ELR (cell line): ENCODE data around the gene HABP2.

ENCODE experiments used
- DNase-seq: peaks from one replicate; pipeline ENCODE4 v3.0.0-alpha.2; 2015; ENCODE audit warnings: low read depth

Gene HABP2

DNA sequence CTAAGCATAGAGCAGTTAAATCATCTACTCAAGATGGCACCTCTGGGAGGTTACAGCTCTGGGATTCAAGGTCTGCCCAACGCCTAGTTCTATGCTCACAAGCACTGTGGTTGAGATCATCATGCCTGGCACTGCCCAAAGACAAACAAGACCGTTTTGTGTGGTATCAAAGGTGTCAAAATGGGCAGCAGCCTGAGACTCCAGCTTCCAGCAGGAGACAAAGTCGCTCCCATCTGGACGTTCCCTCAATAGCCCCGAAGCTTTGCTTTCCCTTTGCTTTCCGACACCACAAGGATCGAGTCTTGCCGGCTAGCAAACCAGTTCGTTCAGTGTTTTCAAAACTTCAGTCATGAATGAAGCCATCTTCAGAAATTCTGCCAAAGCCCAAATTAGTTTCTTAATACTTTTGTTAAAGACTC lies 5.1 kb downstream of the HABP2 start:
- no peak for DNase-seq

DNA sequence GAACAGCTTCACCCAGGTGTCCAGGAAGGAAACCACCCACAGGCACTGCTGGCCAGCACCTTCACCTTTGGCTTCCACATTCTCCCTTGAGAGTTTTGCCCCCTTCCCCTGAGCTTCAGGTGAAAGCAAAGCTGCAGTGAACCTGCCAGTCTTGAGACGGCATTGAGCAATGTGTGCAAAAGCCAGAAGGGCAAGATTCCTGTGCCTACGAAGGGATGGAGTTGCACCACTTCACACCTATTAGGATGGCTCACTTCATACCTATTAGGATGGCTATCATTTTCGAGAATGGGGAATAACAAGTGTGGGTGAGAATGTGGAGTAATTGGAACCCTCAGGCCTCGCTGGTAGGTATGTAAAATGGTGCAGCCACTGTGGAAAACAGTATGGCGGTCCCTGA lies 7.2 kb downstream of the HABP2 start:
- no peak for DNase-seq

DNA sequence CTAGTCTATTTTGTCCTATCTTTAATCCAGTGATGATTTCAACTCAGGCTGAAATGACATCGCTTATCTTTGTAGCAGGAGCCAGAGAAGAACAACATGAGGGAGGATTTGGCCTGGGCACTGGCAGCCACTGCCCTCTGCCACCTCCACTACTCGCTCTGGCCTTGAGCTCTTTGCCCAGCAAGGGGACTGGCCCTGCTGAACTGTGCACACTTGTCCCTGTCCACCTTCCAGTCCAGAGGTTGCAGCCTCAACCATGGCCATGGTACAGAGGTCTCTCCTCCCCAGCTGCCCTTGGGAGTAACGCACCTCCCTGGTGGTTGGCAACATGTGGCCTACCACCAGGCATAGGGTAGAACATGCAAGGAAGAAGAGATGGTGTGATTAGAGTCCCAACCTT lies 8.4 kb downstream of the HABP2 start:
- no peak for DNase-seq

DNA sequence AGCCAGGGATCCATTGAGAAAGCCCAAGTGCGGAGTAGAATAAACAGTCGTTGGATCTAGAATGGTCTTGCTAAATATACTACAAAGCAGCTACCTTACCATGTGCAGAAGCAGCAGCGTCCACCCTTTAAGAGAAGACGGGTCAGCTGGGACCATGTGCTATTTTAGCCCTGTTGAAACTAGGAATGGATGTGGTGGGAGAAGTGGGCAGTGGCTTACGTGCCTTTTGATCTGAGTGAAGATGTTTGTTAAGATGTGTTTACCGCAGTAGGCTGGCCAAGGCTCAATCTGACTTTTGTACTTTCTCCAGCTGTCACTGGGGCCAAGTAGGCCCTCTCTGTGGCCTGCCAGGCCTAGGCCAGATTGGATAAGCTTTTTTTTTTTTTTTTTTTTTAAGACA lies 9.2 kb downstream of the HABP2 start:
- DNase-seq: no peak

DNA sequence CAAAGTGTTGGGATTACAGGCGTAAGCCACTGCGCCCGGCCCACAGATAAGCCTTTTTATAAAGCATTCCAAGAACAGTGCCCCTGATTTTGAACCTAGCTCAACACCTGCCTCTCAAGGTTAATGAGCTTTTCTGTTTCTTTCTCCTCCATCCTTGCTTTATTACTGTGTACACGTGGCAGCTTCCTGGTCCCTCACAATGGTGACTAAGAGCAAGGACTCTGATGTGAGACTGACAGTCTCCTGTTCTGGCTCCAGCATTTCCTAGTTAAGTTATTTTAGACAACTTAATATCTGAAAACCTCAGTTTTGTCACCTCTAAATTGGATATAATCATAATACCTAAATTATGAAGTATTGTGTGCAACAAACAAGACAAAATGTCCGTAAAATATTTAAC lies 9.9 kb downstream of the HABP2 start:
- DNase-seq: no peak

DNA sequence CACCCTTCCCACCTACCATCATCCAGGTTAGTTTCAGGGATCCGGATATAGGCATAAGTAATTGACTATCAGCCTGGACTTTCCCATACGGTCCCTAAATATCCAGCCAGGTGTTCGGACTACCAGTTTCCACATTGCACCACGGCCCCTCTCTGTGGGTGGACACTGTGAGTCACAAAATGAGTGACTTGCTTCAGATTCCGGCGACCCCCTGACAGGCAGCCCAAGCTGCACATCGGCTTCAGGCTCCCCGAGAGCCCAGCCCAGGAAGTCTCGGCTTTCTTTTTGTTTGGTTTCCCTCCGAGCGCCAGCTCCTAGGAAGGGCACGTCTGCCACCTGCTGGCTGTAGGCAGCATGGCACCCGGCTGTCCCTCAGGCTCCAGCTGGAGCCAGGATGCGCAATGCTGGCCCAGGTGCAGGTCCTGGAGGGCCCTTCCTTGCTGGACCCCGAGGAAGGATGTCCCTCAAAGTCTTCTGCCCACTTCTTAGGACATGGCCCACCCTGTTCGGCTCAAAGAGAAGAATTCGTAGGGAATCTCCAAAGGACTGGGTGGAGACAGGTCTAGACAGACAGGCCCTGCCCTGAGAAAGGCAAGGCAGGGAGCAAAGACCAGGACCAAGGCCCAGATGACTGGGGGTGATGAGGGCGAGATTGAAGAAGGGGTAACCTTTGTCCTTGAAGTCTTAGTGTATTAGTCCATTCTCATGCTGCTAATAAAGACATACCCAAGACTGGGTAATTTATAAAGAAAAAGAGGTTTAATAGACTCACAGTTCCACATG lies 10.6 kb downstream of the HABP2 start:
- DNase-seq: peak; percentile 76

DNA sequence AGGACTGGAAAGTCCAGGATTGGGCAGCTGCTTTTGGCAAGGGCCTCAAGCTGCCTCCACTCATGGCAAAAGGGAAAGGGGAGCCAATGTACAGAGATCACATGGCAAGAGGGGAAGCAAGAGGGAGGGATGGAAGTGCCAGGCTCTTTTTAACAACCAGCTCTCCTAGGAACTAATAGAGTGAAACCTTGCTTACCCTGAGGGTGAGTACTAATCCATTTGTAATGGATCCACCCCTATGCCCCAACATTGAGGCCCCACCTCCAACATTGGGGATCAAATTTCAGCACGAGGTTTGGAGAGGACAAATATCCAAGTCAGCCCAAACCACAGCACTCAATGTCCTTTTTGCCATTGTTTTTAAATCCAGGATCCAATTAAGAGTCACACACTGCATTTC lies 12.5 kb downstream of the HABP2 start:
- DNase-seq: no peak

DNA sequence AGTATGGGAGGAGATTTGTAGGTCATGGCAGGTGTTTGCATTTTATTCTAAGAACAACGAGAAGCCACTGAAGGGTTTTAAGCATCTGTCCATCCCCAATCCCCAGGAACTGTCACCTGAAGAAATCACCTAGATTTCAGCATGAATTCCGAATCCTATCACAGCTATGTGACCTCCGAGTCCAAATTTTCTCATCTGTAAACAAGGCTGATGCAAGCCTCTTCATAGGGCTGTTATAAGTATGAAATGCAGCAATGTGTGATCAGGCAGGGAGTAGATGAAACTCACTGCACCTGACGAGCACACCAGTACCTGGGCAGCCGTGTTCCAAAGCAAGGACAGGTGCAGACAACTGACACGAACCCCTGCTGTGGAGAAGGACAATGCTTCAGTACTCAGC lies 14.0 kb downstream of the HABP2 start:
- DNase-seq: no peak

DNA sequence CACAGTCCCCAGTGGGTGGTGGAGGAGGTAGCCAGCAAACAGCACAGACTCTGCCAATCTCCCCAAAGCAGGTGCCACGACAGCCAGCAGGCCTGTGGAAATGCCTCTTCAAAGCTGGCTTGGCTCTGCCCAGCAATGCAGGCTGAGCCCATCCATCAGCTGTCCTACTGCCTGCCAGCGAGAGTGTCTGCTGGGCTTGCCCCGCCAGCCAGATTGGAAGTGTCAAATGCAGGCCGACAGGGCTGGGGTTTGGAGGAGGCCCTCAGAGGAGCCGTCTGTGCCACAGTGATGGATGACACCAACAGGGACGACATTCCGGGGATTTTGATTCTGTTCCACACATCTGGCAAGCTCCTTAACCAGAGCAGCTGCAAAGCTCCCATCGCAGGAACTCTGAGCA lies 16.7 kb downstream of the HABP2 start:
- no peak for DNase-seq

DNA sequence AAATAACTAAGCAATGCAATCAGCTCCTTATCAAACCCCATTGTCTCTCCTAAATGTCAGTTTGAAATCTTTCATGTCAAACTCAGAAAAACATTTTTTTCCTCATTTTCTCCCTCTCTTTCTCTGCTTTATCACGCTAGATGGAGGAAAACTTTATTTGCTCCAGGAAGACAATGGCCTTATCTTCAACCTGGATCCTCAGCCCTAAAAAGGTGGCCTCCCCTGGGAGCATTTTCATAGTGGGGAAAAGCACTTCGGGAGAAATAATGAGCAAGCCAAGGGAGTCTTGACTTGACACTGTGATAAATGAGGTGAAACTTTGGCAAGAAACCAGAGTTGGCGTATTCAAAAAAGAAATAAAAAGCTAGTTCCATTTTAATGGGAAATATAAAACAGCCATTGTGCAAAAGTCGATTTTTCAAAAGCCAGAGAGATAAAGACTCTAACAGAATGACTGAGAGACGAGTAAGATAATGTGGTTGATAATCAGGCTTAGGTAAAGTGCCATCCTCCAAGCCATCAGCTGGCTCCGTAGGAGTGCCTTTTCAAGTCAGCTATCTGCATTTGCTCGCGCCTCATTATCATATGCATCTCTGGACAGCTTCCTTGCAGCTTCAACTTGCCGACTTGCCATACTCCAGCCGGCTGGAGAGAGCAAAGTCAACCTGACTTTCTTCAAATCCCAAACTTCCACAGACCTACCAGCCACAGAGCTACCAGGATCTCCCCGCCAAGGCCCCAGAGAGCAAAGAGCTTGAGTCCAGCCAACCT lies 19.9 kb downstream of the HABP2 start:
- no peak for DNase-seq

DNA sequence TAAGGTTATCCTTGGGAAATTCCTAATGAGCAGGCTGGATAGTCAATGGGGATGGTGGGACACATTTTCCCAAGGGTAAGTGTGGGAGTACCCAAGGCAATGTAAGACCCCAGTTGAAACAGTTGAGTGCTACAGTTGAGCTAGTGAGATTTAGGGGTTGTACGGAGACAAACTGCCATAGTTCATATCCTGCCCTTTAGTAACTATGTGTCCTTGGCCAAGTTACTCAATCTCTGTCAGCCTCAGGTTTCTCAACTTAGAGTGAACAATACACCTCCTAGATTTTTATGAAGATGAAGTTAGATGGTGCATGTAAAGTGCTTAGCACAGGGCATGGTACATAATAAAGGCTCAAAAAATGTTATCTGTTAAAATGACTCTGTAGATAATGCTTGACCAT lies 20.5 kb downstream of the HABP2 start:
- DNase-seq: no peak

DNA sequence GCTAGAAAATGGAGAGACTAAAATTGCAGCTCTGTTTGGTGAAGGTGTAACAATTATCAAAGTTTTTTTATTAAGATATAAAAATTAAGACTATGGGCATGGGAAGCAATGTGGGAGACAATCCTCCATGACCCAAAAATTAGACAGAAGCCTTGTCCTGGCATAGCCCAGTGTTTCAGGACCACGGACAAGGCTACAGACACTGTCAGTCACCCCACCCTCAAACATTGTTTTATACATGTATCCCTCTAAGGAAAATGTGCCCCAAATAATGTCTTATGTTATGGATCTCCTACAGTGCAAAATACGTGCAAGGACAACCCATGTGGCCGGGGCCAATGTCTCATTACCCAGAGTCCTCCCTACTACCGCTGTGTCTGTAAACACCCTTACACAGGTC lies 24.0 kb downstream of the HABP2 start:
- peak; percentile 21 for DNase-seq

DNA sequence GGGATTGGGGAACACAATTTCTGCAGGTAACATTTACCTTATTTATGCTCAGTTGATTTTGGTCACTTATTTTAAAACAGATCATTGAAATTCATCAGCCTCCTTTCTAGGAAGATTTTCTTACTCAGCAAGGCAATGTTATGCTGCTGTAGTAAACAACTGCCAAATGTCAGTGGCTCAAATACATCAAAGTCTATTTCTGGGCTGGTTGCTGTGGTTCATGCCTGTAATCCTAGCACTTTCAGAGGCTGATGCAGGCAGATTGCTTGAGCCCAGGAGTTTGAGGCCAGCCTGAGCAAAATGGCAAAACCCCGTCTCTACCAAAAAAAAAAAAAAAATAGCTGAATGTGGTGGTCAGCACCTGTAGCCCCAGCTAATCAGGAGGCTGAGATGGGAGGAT lies 25.9 kb downstream of the HABP2 start:
- DNase-seq: no peak

DNA sequence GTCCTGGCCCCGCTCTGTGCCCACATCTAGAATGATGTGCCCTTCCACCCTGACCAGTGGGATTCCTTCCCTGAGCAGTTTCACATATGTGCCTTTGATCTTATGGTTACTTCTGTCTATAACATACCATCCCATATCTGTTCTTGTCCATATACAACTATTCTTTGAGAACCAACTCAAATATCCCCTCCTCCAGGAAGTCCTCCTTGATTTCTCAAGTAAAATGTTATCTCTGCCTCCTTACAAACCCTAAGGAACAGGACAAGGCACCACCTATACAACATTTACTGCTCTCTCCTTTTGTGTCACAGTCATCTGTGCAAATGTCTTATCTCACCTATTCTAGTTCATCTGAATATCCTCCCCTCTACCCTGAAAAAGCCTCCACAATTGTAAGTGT lies 28.2 kb downstream of the HABP2 start:
- DNase-seq: no peak

DNA sequence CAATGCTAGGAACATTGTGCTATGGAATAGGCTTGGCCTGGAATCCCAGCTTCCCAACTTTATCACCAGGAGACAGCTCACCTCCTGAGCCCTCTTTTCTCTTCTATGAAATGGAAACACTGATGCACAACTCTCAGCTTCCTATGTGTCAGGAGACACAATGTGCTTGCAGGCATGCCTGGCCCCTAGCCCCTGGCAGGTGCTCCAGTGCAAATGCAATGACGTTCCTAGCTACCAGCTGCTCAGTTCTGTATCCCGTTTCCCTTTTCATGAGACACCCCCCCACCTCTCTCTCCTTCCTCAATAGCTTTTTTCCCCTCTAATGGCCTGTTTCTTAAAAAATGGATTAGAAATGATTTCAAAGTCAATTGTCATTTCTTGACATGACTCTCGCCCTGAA lies 30.7 kb downstream of the HABP2 start:
- DNase-seq: no peak

DNA sequence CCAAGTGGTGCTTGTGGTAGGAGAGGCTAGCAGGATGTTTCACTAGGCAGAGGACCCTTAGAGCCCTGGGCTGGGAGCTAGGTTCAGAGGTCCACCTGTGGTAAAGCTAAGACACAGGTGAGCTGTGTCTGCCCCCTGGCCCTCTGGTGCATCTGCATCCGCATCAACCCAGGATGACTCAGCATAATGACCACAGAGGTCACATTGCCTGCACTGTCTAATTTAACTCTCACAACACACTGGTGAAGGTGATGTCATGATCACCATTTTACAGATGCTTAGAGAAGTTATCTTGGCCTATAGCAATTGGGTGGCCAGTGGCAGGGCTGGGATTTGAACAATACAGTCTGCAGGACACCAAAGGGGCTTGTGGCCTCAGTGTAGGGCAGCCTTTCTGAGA lies 33.1 kb downstream of the HABP2 start:
- DNase-seq: peak; percentile 2

DNA sequence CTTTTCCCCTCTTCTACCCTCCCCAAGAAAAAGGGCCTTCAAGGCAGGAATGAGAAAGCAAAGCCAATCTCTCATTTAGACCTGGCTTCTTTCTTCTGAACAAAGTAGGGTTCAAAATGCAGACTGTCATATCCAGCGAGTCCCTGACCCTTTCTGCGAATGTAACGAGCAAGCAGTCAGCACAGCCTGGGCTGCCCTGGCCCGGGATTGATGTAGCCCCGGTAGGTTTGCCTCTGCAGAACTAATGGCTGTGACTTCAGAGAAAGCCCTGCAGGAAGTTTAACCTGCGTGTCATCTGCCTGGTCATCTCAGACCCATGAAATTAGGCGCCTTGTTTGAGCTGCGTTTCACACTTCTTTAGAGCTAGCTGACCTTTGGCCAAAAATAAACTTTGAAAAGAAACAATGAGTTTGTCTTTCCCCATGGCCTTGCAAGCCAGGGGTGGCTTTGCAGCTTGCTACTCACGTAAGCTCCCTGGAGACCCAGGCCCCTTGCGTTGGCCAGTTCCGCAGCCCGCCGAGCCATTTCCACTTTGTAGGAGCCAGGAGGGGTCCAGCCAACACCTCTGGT lies 36.4 kb downstream of the HABP2 start:
- no peak for DNase-seq

DNA sequence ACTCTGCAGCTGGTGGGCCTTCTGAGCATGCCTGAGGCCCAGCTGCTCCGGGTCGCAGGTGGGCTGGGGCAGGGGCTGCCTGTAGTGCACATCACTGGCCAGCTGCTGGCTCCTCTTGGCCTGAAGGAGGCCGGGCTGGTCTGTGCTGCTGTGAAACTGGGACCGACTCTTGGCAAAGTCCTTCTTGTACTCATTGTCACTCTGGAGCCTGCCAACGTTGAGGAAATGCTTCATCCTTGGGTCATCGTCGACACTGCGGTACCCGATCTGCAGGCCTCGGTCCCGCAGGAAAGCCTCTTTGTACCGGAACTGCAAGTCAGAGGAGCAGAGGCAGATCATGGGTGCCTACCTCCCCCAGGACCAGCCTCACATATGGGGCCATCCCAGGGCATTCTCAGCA lies 37.7 kb downstream of the HABP2 start:
- no peak for DNase-seq

DNA sequence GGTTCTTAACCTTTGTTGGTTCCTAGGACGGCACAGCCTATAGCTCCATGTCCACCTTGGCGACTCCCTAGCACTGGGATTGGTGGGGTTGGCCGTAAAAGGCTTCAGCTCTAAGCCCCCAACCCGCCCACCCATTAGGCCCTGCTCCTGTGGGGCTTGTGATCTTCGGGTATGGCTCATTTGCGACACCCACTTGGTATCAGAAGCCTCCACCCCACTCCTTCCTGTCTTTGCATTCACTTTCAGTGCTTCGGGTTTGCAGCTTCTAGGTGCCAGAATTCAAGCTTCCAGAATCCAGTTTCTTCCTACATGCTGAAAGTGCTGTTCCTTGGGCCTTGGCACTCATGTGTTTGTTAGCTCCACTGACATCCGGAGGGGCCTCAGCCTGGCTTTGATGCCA lies 39.5 kb downstream of the HABP2 start:
- DNase-seq: no peak

DNA sequence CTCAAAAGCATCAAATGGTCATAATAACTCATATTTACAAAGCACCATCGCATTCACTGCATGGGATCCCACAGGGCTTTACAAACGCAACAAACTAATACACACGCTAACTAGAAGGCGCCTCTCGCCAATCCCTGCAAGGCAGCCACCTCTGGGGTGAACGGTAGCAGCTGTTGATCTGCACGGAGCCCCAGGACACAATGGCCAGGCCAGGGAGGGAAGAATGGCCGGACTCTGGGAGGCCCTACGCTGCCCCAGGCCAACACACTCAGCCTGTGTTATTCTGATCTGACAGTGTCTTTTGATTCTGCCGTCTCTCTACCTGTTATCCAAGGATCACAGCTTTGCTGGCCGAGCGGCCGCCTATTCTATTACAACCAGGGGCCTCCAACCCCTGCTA lies 41.8 kb downstream of the HABP2 start:
- no peak for DNase-seq

DNA sequence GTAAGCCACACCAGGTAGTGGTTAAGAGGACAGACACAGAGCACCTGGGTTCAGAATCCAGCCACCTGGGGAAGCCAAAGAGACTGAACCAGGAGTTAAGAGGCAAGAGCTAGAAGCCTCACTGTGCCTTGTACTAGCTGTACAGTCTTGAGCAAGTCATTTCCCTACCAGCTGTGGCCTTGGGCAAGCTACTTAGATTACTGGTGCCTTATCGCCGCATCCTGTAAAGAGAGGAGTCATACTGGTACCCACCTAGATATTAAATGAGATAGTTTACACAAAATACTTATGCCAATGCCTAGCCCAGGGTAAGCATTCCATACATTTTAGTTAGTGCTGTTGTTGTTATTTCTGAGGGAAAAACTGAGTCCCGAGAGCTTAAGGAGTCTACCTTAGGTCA lies 47.7 kb downstream of the HABP2 start:
- no peak for DNase-seq

DNA sequence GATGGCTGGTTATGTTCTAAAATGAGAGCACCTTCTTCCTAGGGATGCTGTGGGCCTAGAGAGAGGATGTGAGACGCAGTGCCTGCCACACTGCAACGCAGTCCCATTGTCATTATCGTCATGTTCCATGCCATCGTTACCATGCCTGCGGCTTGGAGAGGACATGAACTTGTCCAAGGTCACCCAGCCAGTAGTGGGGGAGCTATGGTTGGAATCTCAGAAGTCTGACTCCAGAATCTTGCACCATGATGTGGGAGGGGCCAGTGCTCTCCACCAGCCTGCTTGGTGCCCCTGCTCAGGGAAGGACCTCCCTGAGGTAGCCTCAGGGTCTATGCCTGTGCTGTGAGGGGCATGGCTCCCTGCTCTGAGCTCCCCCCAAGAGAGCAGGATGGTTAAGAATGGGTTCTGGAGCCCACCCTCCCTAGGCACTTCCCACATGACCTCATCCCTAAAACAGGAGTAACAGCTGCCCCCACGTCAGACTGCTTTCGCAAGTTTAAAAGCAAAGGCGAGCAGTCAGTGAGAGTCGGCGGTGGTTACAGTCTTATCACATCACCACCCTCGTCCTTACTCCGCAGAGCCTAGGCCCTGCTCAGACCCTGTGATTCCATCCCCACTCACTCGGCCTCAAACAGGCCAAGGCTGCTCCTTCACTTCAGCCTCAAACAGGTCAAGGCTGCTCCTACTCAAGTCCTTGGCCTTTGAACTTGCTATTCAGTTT lies 50.4 kb downstream of the HABP2 start:
- no peak for DNase-seq

DNA sequence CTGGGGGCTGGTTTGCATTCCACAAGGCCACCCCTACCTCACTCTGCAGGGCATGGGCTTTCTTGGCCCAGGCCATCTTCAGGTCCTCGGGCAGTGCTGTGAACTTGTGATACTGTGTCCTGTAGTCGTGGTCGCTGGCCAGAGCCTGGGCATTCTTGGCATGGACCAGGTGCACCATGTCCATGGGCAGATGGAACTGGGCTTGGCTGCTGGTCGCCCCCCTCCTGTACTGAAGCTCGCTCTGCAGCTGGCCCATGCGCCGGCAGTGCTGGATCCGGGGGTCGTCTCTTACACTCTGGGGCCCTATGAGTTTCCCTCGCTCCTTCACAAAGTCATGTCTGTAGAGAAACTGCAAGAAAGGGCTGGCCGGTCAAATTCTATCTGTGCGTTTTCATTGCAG lies 51.7 kb downstream of the HABP2 start:
- DNase-seq: no peak
